Measurements from ENCODE around the gene MAST4. TPM values are rescaled to one million over a fixed set of nuclear protein-coding genes. Genes with fewer than 3 reads are reported as not detected.

The MAST4 gene
- total and polyA plus RNA-seq, 2 experiments from 2014 or later = 4.2 to 6.0 TPM

DNA sequence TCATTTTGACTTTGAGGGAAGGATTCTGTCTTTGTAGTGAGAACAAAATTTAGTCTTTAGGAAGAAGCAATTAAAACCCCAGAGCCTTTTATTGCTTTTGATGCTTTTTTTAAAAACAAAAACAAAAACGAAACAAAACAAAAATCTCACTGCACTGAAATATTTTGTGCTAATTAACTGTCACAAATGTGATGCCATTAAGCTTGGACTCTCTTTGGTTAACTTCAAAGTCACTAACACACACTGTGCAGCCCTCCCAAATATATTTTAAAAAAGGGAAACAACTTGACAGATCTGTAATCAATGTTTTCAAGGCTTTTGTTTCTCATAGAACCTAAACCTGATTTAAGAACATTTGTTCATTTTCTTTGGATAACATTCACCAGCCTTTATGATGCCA, 290.7 kb downstream of the MAST4 start:
- Histone ChIP-seq H2AFZ (no peak overlapping the region), H3F3A (ENCODE audit: insufficient read depth) (no peaks in the 10 kb centered on the region), H3K36me3 (ENCODE audit: low read depth) (no peaks in the 10 kb centered on the region), H3K9me3 (ENCODE audit: low read depth) (no peaks in the 10 kb centered on the region), H3K4me1 (ENCODE audit: insufficient read depth) (no peaks in the 10 kb centered on the region), H4K20me1 (ENCODE audit: insufficient read depth) (no peaks in the 10 kb centered on the region), H3K9ac (no peak overlapping the region), H3K27me3 (replicated peaks; ENCODE audit: insufficient read depth) (no peaks in the 10 kb centered on the region), H3K27ac (no peak overlapping the region), H3K9me2 (ENCODE audit: insufficient read depth) (no peaks in the 10 kb centered on the region), H3K4me2 (ENCODE audit: unreplicated experiment) (no peak overlapping the region), H3K79me2 (ENCODE audit: insufficient read depth) (no peaks in the 10 kb centered on the region), H3K4me3 (no peak overlapping the region)
- no peak for DNase-seq
- TF ChIP-seq EZH2 (IDR thresholded peaks at IDR 0.05; ENCODE audit: insufficient read depth, poor library complexity, severe bottlenecking) (no peak), EZH2phosphoT487 (IDR thresholded peaks at IDR 0.05; ENCODE audit: insufficient read depth, low read depth) (no peak)
- in situ Hi-C loops (cut with MboI) = no loop called here
- 25 to 30% methylated on average over 1 of the region's 1 CpG for WGBS, 2 experiments (ENCODE audit: low coverage in 1 of 2, low lambda C conversion rate in 2 of 2, missing lambda C conversion rate in 2 of 2)

DNA sequence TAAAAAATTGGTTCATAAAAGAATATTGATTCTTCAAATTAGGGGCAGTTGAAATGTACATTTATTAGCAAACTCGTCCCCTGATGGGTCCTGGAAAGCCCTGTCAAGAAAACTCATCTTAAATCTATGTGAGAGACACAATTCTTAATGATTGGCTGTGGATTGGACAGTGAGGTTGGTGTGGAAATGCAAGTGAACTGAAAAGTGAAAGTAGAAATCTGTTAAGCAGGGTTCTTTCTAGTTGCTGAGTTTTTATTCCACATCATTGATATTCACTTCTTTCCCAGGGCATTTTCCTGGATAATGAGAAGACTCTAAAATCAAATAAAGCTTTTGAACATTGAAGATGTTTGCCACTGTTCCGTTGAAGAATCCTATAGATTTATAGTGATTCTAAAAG, 292.4 kb downstream of the MAST4 start:
- no peaks in the 10 kb centered on the region for H3K27me3 ChIP-seq (replicated peaks; ENCODE audit: insufficient read depth)
- no peaks in the 10 kb centered on the region for H3K9me2 ChIP-seq (ENCODE audit: insufficient read depth)
- 0 out of 2 replicates have a peak, but pooled peaks cover 6% of the 10 kb centered on the region for H3K4me1 ChIP-seq (ENCODE audit: insufficient read depth)
- no peak overlapping the region for H3K4me2 ChIP-seq (ENCODE audit: unreplicated experiment)
- H3K9ac ChIP-seq = no peak overlapping the region
- H4K20me1 ChIP-seq (ENCODE audit: insufficient read depth) = no peaks in the 10 kb centered on the region
- no peaks in the 10 kb centered on the region for H3K36me3 ChIP-seq (ENCODE audit: low read depth)
- H3F3A ChIP-seq (ENCODE audit: insufficient read depth) = no peaks in the 10 kb centered on the region
- in situ Hi-C loops (cut with MboI) = no loop called here
- no peak overlapping the region for H3K27ac ChIP-seq
- H3K79me2 ChIP-seq (ENCODE audit: insufficient read depth) = no peaks in the 10 kb centered on the region
- no peak overlapping the region for H3K4me3 ChIP-seq
- no peak overlapping the region for H2AFZ ChIP-seq
- no peak for TF ChIP-seq EZH2 (IDR thresholded peaks at IDR 0.05; ENCODE audit: insufficient read depth, poor library complexity, severe bottlenecking)
- TF ChIP-seq EZH2phosphoT487 (IDR thresholded peaks at IDR 0.05; ENCODE audit: insufficient read depth, low read depth) = no peak
- H3K9me3 ChIP-seq (ENCODE audit: low read depth) = no peaks in the 10 kb centered on the region
- WGBS, 2 experiments (ENCODE audit: low coverage in 1 of 2, low lambda C conversion rate in 2 of 2, missing lambda C conversion rate in 2 of 2) = 36 to 39% methylated on average over 2 of the region's 2 CpGs
- no peak for DNase-seq

DNA sequence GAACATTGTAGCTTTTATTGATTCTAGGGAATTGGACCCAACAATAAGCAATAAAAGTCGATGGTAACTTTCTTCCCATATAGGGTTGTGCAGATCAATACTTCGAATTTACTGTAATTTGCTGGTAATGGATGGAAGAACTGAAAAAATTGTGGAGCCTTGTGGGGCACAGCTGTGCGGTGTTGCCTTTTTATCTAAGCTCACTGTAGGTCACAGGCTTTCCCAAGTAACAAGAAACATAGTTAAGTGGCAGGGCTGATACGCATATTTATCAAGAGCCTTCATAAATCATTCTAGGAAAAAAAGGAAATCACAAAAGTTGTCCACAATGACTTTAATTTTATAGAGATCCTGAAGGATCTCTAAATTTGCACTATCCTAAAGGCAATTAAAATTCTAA, 292.9 kb downstream of the MAST4 start:
- in situ Hi-C loops (cut with MboI) = no loop called here
- Histone ChIP-seq H3K9ac (no peak overlapping the region), H3K4me1 (ENCODE audit: insufficient read depth) (0 out of 2 replicates have a peak, but pooled peaks cover 6% of the 10 kb centered on the region), H3K9me2 (ENCODE audit: insufficient read depth) (no peaks in the 10 kb centered on the region), H2AFZ (no peak overlapping the region), H4K20me1 (ENCODE audit: insufficient read depth) (no peaks in the 10 kb centered on the region), H3K9me3 (ENCODE audit: low read depth) (no peaks in the 10 kb centered on the region), H3F3A (ENCODE audit: insufficient read depth) (no peaks in the 10 kb centered on the region), H3K79me2 (ENCODE audit: insufficient read depth) (no peaks in the 10 kb centered on the region), H3K27me3 (replicated peaks; ENCODE audit: insufficient read depth) (no peaks in the 10 kb centered on the region), H3K27ac (no peak overlapping the region), H3K4me2 (ENCODE audit: unreplicated experiment) (no peak overlapping the region), H3K36me3 (ENCODE audit: low read depth) (no peaks in the 10 kb centered on the region), H3K4me3 (no peak overlapping the region)
- no peak for TF ChIP-seq EZH2 (IDR thresholded peaks at IDR 0.05; ENCODE audit: insufficient read depth, poor library complexity, severe bottlenecking)
- no peak for TF ChIP-seq EZH2phosphoT487 (IDR thresholded peaks at IDR 0.05; ENCODE audit: insufficient read depth, low read depth)
- DNase-seq = no peak
- WGBS, 2 experiments (ENCODE audit: low coverage in 1 of 2, low lambda C conversion rate in 2 of 2, missing lambda C conversion rate in 2 of 2) = 93 to 94% methylated on average over 4 of the region's 4 CpGs

DNA sequence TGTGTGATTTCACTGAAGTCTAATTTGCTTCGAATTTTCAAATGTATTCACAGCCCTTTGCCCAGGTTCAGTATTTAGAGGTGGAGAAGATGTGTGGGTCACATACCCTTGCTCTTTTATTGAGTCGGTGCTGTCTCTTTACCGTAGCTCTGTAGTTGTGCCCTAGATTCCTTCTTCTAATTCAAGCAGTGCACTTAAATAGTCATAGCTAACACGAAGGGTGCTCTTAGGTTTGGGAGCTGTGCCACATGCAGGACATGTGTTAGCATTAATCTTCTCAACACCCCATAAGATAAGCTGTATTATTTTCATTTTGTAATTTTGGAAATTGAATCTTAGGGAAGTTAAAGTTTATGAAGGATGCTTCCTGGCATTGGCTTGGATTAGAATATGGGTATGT, 293.3 kb downstream of the MAST4 start:
- H3K79me2 ChIP-seq (ENCODE audit: insufficient read depth) = no peaks in the 10 kb centered on the region
- H4K20me1 ChIP-seq (ENCODE audit: insufficient read depth) = no peaks in the 10 kb centered on the region
- H3K27me3 ChIP-seq (replicated peaks; ENCODE audit: insufficient read depth) = no peaks in the 10 kb centered on the region
- DNase-seq = no peak
- H3K9me2 ChIP-seq (ENCODE audit: insufficient read depth) = no peaks in the 10 kb centered on the region
- H3K9me3 ChIP-seq (ENCODE audit: low read depth) = no peaks in the 10 kb centered on the region
- TF ChIP-seq EZH2 (IDR thresholded peaks at IDR 0.05; ENCODE audit: insufficient read depth, poor library complexity, severe bottlenecking) (no peak), EZH2phosphoT487 (IDR thresholded peaks at IDR 0.05; ENCODE audit: insufficient read depth, low read depth) (no peak)
- no peaks in the 10 kb centered on the region for H3F3A ChIP-seq (ENCODE audit: insufficient read depth)
- peaks cover 6% of the 10 kb centered on the region; the same call in 1 of the 2 replicates for H3K4me1 ChIP-seq (ENCODE audit: insufficient read depth)
- WGBS, 2 experiments (ENCODE audit: low coverage in 1 of 2, low lambda C conversion rate in 2 of 2, missing lambda C conversion rate in 2 of 2) = 77 to 79% methylated on average over 4 of the region's 4 CpGs
- no peak overlapping the region for H3K4me2 ChIP-seq (ENCODE audit: unreplicated experiment)
- in situ Hi-C loops (cut with MboI) = no loop called here
- H3K27ac ChIP-seq = no peak overlapping the region
- H3K36me3 ChIP-seq (ENCODE audit: low read depth) = no peaks in the 10 kb centered on the region
- H3K9ac ChIP-seq = no peak overlapping the region
- no peak overlapping the region for H2AFZ ChIP-seq
- no peak overlapping the region for H3K4me3 ChIP-seq
